Right atrium auricular region (tissue), 2 donors: ENCODE data around the gene RPL36. TPM values are rescaled to one million over a fixed set of nuclear protein-coding genes. Genes with fewer than 3 reads are reported as not detected.
"Not testable (repeated sequence)": the region's sequence is repeated elsewhere in the genome, so short reads cannot be mapped to it uniquely, and the experiment has no call there.

Experiments used
- DNase-seq: peaks from one replicate; pipeline ENCODE4 v3.0.0-alpha.2; 2019; ENCODE audit warnings: low spot score
- H3K27ac ChIP-seq, 2 donors: fragments of 200-600 bp; sonication (generic); 1 replicate in 1 of 2; 2 replicates in 1 of 2; pipeline ENCODE4 v1.5.1; 2016 to 2019
- H3K27me3 ChIP-seq, 2 donors: fragments of 200-600 bp; sonication (generic); one replicate each; pipeline versions ENCODE4 v1.5.1 to v1.6.0; 2017 to 2019
- H3K36me3 ChIP-seq: fragments of 200-600 bp; sonication (generic); one replicate; pipeline ENCODE4 v1.5.1; 2016
- H3K4me1 ChIP-seq, 2 donors: fragments of 200-600 bp; sonication (generic); one replicate each; pipeline versions ENCODE4 v1.5.1 to v1.6.0; 2017 to 2019
- H3K4me3 ChIP-seq, 2 donors: fragments of 200-600 bp; sonication (generic); 1 replicate in 1 of 2; 2 replicates in 1 of 2; pipeline ENCODE4 v1.5.1; 2017 to 2019; ENCODE audit warnings: mild to moderate bottlenecking in 1 of 2, moderate library complexity in 1 of 2
- H3K9me3 ChIP-seq, 2 donors: fragments of 200-600 bp; sonication (generic); one replicate each; pipeline ENCODE4 v1.5.1; 2019
- CTCF ChIP-seq, 2 donors: fragments of 200-600 bp; sonication (generic); IDR thresholded peaks; one replicate each; pipeline ENCODE4 v1.5.1; 2019; ENCODE audit warnings: antibody characterized with exemption in 2 of 2
- total RNA-seq, 2 donors: library from RNA; depleted of rRNA; stranded (reverse); fragments of >200 nt; gene quantifications; one replicate each; pipeline ENCODE4 v1.1.0, GENCODE V29; 2016

Gene RPL36
- total RNA-seq, 2 donors from 2014 or later, result 222 to 483 TPM

- no peak for DNase-seq
- H3K27ac ChIP-seq, result no peak overlapping the region
- no peaks in the 10 kb centered on the region for H3K9me3 ChIP-seq
- H3K4me3 ChIP-seq, result no peak overlapping the region
- H3K27me3 ChIP-seq, result no peaks in the 10 kb centered on the region
- TF ChIP-seq CTCF (IDR thresholded peaks at IDR 0.05), result no peak
- peaks cover 75% of the 10 kb centered on the region for H3K36me3 ChIP-seq
- no peaks in the 10 kb centered on the region for H3K4me1 ChIP-seq
Observed at GRCh38 chr19:5700455-5701092, 10.5 kb downstream of the RPL36 start.

GRCh38 chr19:5702053-5702410 lies 11.9 kb downstream of the RPL36 start:
- H3K36me3 ChIP-seq, result peaks cover 75% of the 10 kb centered on the region
- not testable (repeated sequence) for H3K4me3 ChIP-seq, H3K9me3 ChIP-seq, H3K27ac ChIP-seq, DNase-seq, H3K4me1 ChIP-seq, H3K27me3 ChIP-seq

GRCh38 chr19:5703819-5704818 lies 14.0 kb downstream of the RPL36 start:
- no peak overlapping the region for H3K4me3 ChIP-seq
- DNase-seq, result no peak
- no peak overlapping the region for H3K27ac ChIP-seq
- no peaks in the 10 kb centered on the region for H3K9me3 ChIP-seq
- H3K4me1 ChIP-seq, result no peaks in the 10 kb centered on the region
- no peak for TF ChIP-seq CTCF (IDR thresholded peaks at IDR 0.05)
- H3K36me3 ChIP-seq, result peaks cover 68% of the 10 kb centered on the region
- no peaks in the 10 kb centered on the region for H3K27me3 ChIP-seq

- no peaks in the 10 kb centered on the region for H3K27me3 ChIP-seq
Observed at GRCh38 chr19:5705552-5705951, 15.5 kb downstream of the RPL36 start.

GRCh38 chr19:5706876-5707573 lies 16.9 kb downstream of the RPL36 start:
- Histone ChIP-seq H3K27ac (no peak overlapping the region), H3K4me1 (no peaks in the 10 kb centered on the region), H3K36me3 (peaks cover 68% of the 10 kb centered on the region), H3K9me3 (no peaks in the 10 kb centered on the region), H3K27me3 (no peaks in the 10 kb centered on the region), H3K4me3 (no peak overlapping the region)
- no peak for DNase-seq
- no peak for TF ChIP-seq CTCF (IDR thresholded peaks at IDR 0.05)

More at GRCh38 chr19:5705552-5705951, 15.5 kb downstream of the RPL36 start:
- H3K27ac ChIP-seq, result no peak overlapping the region
- TF ChIP-seq CTCF (IDR thresholded peaks at IDR 0.05), result no peak
- H3K36me3 ChIP-seq, result peaks cover 58% of the 10 kb centered on the region
- no peaks in the 10 kb centered on the region for H3K9me3 ChIP-seq
- H3K4me1 ChIP-seq, result no peaks in the 10 kb centered on the region
- no peak overlapping the region for H3K4me3 ChIP-seq
- DNase-seq, result no peak
